GM18867 (cell line): ENCODE data around the gene ACAN.
A peak's percentile ranks its signal among the peaks of the same experiment; 100 is the strongest.

Experiments used
- ATAC-seq: cut with Tn5 transposase; IDR thresholded peaks from one replicate; pipeline ENCODE4 v1.9.1; 2021; ENCODE audit warnings: mild to moderate bottlenecking, moderate library complexity; ENCODE audit not compliant: unreplicated experiment

Gene ACAN

DNA sequence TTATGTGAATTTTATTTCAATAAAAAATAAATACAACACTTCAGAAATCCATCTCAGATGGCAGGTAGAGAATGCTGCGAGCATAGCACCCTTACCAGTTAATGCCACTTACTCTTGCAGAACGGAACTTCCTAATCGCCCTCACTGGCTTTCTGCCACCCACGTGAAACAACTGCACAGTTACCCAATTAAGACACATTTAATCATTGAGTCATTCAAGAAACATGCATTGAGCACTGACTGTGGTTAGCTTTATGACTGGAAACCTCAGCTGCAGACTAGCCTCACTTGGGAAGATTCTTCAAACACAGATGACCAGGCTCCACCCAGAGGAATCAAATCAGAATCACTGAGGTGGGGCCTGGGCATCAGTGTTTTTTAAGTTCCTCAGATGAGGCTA lies 115.5 kb downstream of the ACAN start:
- ATAC-seq, result no peak

DNA sequence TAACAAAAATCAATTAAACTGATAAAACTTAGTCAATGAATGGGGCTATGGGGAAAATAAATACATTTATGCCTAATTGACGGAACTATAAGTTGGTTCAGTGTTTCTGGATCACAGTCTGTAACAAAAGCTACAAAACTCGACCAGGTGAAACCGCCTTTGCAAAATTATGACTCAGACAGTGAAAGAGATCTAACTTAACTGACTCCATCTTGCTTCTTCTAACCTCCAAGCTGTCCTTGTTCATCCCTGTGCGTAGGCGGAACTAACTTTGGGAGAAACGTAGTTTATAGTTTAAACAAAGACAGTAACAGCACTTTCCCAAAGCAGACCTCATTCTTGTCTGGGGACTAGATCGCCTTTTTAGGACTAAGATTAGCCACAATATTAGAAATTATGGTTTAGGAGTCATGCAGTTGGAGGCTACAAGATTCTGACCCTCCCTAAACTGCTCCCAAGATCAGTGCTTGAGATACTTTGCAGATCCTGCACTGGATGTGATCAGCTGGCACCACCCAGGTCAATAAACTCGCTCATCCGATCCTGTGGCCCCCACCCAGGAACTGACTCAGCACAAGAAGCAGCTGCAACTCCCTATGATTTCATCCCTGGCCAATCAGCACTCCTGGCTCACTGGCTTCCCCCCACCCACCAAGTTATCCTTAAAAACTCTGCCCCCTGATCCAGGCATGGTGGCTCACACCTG lies 117.1 kb downstream of the ACAN start:
- ATAC-seq, result no peak

DNA sequence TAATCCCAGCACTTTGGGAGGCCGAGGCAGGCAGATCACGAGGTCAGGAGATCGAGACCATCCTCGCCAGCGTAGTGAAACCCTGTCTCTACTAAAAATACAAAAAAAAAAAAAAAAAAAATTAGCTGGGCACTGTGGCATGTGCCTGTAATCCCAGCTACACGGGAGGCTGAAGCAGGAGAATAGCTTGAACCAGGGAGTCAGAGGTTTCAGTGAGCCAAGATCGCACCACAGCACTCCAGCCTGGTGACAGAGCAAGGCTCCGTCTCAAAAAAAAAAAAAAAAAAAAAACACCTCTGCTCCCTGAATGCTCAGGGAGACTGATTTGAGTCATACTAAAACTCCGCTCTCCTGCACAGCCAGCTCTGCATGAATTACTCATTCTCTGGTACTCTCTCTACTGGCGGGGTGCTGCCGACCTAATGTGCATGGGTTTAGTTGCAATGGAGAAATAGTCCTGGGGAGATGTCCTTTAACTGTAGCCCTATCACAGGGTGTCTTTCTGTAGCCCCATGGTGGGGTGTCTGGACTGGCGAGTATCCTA lies 117.7 kb downstream of the ACAN start:
- ATAC-seq, result peak; percentile 87
